Esophagus squamous epithelium (tissue), 5 donors: Measurements from ENCODE around the gene HCFC1. TPM values are rescaled to one million over a fixed set of nuclear protein-coding genes. Genes with fewer than 3 reads are reported as not detected.

ENCODE experiments used
- DNase-seq: peaks from one replicate; lab custom pipeline; 2025; lab: John Stamatoyannopoulos, UW
- H3K27ac ChIP-seq, 4 donors: fragments of 200-600 bp; sonication (generic); one replicate each; pipeline ENCODE4 v1.5.1; 2016 to 2019; ENCODE audit warnings: mild to moderate bottlenecking in 1 of 4
- H3K27me3 ChIP-seq, 4 donors: fragments of 200-600 bp; sonication (generic); 1 replicate in 3 of 4; 2 replicates in 1 of 4; pipeline versions ENCODE4 v1.5.1 to v1.6.0; 2017 to 2021; ENCODE audit warnings: antibody characterized with exemption in 1 of 4
- H3K36me3 ChIP-seq, 3 donors: fragments of 200-600 bp; sonication (generic); one replicate each; pipeline ENCODE4 v1.5.1; 2016 to 2019
- H3K4me1 ChIP-seq, 3 donors: fragments of 200-600 bp; sonication (generic); one replicate each; pipeline ENCODE4 v1.5.1; 2017 to 2019
- H3K4me3 ChIP-seq, 4 donors: fragments of 200-600 bp; sonication (generic); 1 replicate in 3 of 4; 2 replicates in 1 of 4; pipeline ENCODE4 v1.5.1; 2016 to 2019; ENCODE audit warnings: mild to moderate bottlenecking in 2 of 4, moderate library complexity in 1 of 4
- H3K9me3 ChIP-seq, 3 donors: fragments of 200-600 bp; sonication (generic); one replicate each; pipeline ENCODE4 v1.5.1; 2016 to 2019
- POLR2A ChIP-seq, 4 donors: fragments of 450-650 bp; IDR thresholded peaks; one replicate each; pipeline ENCODE4 v1.6.1; 2017; ENCODE audit warnings: antibody characterized with exemption in 4 of 4, mild to moderate bottlenecking in 4 of 4, moderate library complexity in 3 of 4
- WGBS, 2 donors: methylation state at CpG; one replicate each; pipeline ENCODE4 v1.1.5; 2018; 5-methylcytosine and 5-hydroxymethylcytosine counted together
- intact Hi-C: fragments of 100-400 bp; cut with DNase I; formaldehyde crosslinking; loops from one replicate; pipeline ENCODE4 v1.15.0; 2022
- total RNA-seq, 4 donors: library from RNA; depleted of rRNA; stranded (reverse); fragments of >200 nt; gene quantifications; one replicate each; pipeline ENCODE4 v1.1.0, GENCODE V29; 2016
- TF ChIP-seq, protein P1 (sequence below), 6 experiments: fragments of 450-650 bp in 4 of 6; fragments of 200-600 bp in 2 of 6; sonication (generic) in 2 of 6; IDR thresholded peaks; one replicate each; pipeline ENCODE4 v1.5.1; 2016 to 2019; ENCODE audit warnings: antibody characterized with exemption in 6 of 6, mild to moderate bottlenecking in 4 of 6, moderate library complexity in 4 of 6
- donor health status: DM: yes; HTN: yes; CAD: no.

The HCFC1 gene
- total RNA-seq, 4 donors from 2014 or later, result 22.2 to 54.0 (median 37.0) TPM

DNA sequence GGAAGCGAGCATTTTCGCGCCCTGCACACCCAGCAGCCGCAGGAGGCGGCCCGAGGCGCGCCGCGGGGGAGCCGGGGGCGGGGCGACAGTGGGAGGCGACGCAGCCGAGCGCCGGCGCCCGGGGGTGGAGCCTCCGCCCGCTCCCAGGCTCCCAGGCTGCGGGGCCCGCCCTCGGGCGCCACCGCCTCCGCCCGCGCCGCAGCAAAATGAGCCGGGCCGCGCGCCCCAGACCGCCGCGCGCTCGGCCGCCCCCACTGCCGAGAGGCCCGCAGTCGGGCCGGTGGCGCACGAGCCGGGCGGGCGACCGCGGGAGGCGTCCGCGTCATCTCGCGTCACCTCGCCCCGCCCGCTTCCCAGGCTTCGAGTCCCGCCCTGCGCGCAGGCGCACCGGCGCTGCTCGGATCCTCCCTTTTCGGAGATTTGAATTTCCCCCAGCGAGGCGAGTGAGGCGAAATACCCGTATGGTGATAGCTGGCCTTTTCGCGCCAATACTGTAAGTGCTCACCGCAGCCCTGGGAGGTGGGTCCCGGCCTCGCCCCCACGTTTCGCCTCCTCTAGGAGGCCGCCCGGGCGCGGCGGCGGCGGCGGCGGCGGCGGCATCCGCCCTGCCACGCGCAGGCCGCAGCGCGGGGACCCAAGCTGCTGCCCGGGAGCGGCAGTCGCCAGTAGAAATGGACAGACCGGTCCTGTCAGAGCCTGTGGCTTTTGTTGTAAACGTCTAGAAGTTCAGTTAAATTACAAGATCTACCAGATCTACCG, 929 bp upstream of the HCFC1 start, which contains the start of gene TMEM187:
TSS of gene TMEM187 (plus strand) at position 387 of the 759 bp plus-strand sequence. CDS start 9,309 bp downstream, outside the sequence.
- WGBS, 2 donors, result 0 to 7% methylated on average over 1 to 18 of the region's 103 CpGs
- intact Hi-C loops, result no loop called here
- Histone ChIP-seq H3K9me3 (no peaks in the 10 kb centered on the region), H3K4me1 (peaks cover 29 to 48% (median 38%) of the 10 kb centered on the region in 3 donors), H3K27me3 (no peaks in the 10 kb centered on the region), H3K27ac (peak within 1 kb of the TSS; percentile 98 to 99 (median 99)), H3K4me3 (peak within 1 kb of the TSS; percentile 76 to 95 (median 82)), H3K36me3 (no peaks in the 10 kb centered on the region)
- TF ChIP-seq, protein P1, sequence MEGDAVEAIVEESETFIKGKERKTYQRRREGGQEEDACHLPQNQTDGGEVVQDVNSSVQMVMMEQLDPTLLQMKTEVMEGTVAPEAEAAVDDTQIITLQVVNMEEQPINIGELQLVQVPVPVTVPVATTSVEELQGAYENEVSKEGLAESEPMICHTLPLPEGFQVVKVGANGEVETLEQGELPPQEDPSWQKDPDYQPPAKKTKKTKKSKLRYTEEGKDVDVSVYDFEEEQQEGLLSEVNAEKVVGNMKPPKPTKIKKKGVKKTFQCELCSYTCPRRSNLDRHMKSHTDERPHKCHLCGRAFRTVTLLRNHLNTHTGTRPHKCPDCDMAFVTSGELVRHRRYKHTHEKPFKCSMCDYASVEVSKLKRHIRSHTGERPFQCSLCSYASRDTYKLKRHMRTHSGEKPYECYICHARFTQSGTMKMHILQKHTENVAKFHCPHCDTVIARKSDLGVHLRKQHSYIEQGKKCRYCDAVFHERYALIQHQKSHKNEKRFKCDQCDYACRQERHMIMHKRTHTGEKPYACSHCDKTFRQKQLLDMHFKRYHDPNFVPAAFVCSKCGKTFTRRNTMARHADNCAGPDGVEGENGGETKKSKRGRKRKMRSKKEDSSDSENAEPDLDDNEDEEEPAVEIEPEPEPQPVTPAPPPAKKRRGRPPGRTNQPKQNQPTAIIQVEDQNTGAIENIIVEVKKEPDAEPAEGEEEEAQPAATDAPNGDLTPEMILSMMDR (IDR thresholded peaks at IDR 0.05), result peak in 1 of 6 experiments; percentile 5
- peak in 1 of 4 donors; percentile 62 for TF ChIP-seq POLR2A (IDR thresholded peaks at IDR 0.05)
- DNase-seq, result no peak

DNA sequence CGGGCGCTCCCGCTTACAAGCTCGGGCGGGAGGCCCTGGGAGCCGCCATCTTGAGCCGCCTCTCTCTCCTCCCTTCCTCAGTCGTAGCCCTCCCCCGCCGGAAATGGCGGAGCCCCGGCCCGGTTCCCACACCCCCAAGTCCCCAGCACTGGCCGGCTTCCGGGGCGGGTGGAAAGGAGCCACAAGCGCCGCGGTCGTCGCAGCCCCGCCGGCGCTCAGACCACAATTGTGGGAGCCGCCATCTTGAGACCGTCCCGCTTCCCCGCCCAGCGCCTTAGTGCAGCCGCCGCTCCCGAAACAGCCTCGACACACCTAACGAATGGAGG, 531 bp downstream of the HCFC1 start:
- WGBS, 2 donors, result 0 to 17% methylated on average over 2 to 7 of the region's 34 CpGs
- H3K4me3 ChIP-seq, result peak overlapping the region; percentile 76 to 95 (median 82)
- peak overlapping the region; percentile 98 to 99 (median 99) for H3K27ac ChIP-seq
- TF ChIP-seq, protein P1 (IDR thresholded peaks at IDR 0.05), result no peak
- TF ChIP-seq POLR2A (IDR thresholded peaks at IDR 0.05), result peak in 2 of 4 donors; percentile 21 to 65
- H3K9me3 ChIP-seq, result no peaks in the 10 kb centered on the region
- no peaks in the 10 kb centered on the region for H3K36me3 ChIP-seq
- peaks cover 39 to 62% (median 49%) of the 10 kb centered on the region in 3 donors for H3K4me1 ChIP-seq
- peak; percentile 50 for DNase-seq
- H3K27me3 ChIP-seq, result no peaks in the 10 kb centered on the region
- intact Hi-C loops, result no loop called here

DNA sequence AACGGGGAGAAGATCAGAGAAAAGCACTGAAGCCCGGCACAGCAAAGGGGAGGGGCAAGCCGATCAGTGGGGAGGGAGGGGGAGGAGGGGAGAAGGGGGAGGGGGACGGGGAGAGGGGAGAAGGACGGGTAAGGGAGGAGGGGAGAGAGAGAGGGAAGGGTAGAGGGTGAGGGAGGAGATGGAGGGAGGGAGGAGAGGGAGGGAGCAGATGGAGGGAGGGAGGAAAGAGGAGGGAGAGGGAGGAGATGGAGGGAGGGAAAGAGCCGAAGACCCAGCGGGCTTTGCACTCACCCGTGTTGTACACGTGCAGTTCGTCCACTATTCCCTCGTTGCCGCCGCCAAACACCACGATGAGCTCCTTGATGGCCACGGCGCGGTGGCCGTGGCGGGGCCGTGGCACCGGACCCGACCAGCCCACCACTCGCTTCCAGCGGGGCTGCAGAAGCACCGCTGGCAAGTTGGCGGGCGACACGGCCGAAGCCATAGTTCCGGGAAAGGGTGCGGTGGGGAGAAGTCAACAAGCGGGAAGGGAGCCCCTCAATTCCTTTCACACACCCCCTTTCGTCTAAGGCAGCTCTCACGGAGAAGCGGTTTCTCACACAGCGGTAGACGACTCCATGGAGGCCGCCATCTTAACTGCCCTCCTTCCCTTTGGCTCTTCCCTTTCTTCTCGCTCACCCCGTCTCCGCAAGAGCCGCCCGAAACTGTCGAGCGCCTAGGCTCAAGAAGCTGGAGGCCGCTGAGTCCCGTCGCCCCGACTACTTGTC, 1.1 kb downstream of the HCFC1 start:
- Histone ChIP-seq H3K4me1 (peaks cover 39 to 68% (median 49%) of the 10 kb centered on the region in 3 donors), H3K27ac (peak overlapping the region; percentile 98 to 99 (median 99)), H3K4me3 (peak overlapping the region; percentile 76 to 95 (median 82)), H3K36me3 (no peaks in the 10 kb centered on the region), H3K27me3 (no peaks in the 10 kb centered on the region), H3K9me3 (no peaks in the 10 kb centered on the region)
- no peak for DNase-seq
- intact Hi-C loops, result no loop called here
- TF ChIP-seq, protein P1 (IDR thresholded peaks at IDR 0.05), result no peak
- TF ChIP-seq POLR2A (IDR thresholded peaks at IDR 0.05), result no peak
- WGBS, 2 donors, result 1 to 12% methylated on average over 21 to 42 of the region's 49 CpGs

DNA sequence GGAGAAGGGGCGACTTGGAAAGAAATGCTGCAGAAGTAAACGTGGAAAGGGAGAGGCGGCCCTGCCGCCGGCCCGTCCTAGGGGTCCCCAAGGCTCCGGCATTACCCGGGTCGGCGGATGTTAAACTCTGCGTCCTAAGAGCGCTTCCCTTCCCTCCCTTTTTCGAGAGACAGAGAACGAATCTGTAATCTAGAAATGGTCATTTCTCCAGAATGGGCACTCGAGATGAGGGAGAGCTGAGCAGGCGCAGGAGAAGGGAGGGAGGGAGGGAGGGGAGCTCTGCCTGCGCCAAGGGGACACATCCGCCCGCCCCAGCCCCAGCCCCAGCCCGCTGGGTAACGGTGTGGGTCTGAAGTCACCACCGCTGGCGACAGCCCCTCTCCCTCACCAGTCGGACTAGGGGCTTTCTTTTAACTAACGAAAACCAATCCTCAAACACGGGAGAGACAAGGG, 1.7 kb downstream of the HCFC1 start:
- H3K9me3 ChIP-seq, result no peaks in the 10 kb centered on the region
- no peak for TF ChIP-seq POLR2A (IDR thresholded peaks at IDR 0.05)
- TF ChIP-seq, protein P1 (IDR thresholded peaks at IDR 0.05), result no peak
- no peak for DNase-seq
- no peaks in the 10 kb centered on the region for H3K27me3 ChIP-seq
- 0 to 22% methylated on average over 2 to 21 of the region's 26 CpGs for WGBS, 2 donors
- peak overlapping the region; percentile 98 to 99 (median 99) for H3K27ac ChIP-seq
- intact Hi-C loops, result no loop called here
- peak overlapping the region; percentile 76 to 95 (median 82) for H3K4me3 ChIP-seq
- H3K36me3 ChIP-seq, result no peaks in the 10 kb centered on the region
- peaks cover 39 to 70% (median 49%) of the 10 kb centered on the region in 3 donors for H3K4me1 ChIP-seq
